Sigmoid colon (tissue), 7 donors: ENCODE measurements around the gene NAP1L4. TPM values are rescaled to one million over a fixed set of nuclear protein-coding genes. Genes with fewer than 3 reads are reported as not detected.

Source experiments
- DNase-seq: peaks from one replicate; pipeline ENCODE4 v3.0.0-alpha.2; 2019
- H3K27ac ChIP-seq, 4 donors: fragments of 200-600 bp; sonication (generic); one replicate each; pipeline ENCODE4 v1.5.1; 2016 to 2019; ENCODE audit warnings: mild to moderate bottlenecking in 1 of 4
- H3K27me3 ChIP-seq, 3 donors: fragments of 200-600 bp; sonication (generic); one replicate each; pipeline ENCODE4 v1.5.1; 2019; ENCODE audit warnings: mild to moderate bottlenecking in 1 of 3
- H3K36me3 ChIP-seq, 4 donors: fragments of 200-600 bp; sonication (generic); one replicate each; pipeline ENCODE4 v1.5.1; 2016 to 2019
- H3K4me1 ChIP-seq, 4 donors: fragments of 200-600 bp; sonication (generic); one replicate each; pipeline ENCODE4 v1.5.1; 2017 to 2019
- H3K4me3 ChIP-seq, 4 donors: fragments of 200-600 bp; sonication (generic); one replicate each; pipeline ENCODE4 v1.5.1; 2017 to 2019; ENCODE audit warnings: mild to moderate bottlenecking in 2 of 4, moderate library complexity in 1 of 4
- H3K9me3 ChIP-seq, 4 donors: fragments of 200-600 bp in 3 of 4; sonication (generic) in 3 of 4; one replicate each; pipeline versions ENCODE4 v1.5.1 to v1.6.1; 2013 to 2019
- CTCF ChIP-seq, 4 experiments: fragments of 450-650 bp in 3 of 4; fragments of 200-600 bp in 1 of 4; IDR thresholded peaks; one replicate each; pipeline ENCODE4 v1.5.1; 2016 to 2019; ENCODE audit warnings: antibody characterized with exemption in 4 of 4, mild to moderate bottlenecking in 3 of 4, moderate library complexity in 2 of 4
- EP300 ChIP-seq, 4 donors: sonication (generic); formaldehyde crosslinking; IDR thresholded peaks; one replicate each; pipeline ENCODE4 v1.6.1; 2017; ENCODE audit warnings: antibody characterized with exemption in 4 of 4
- POLR2A ChIP-seq, 2 donors: fragments of 450-650 bp; IDR thresholded peaks; one replicate each; pipeline ENCODE4 v1.6.1; 2016; ENCODE audit warnings: antibody characterized with exemption in 2 of 2, mild to moderate bottlenecking in 2 of 2, moderate library complexity in 2 of 2
- POLR2AphosphoS5 ChIP-seq, 4 donors: sonication (generic); formaldehyde crosslinking; IDR thresholded peaks; one replicate each; pipeline ENCODE4 v1.6.1; 2017; ENCODE audit warnings: antibody characterized with exemption in 4 of 4
- WGBS, 2 donors: extraction: QIAGEN DNeasy Blood & Tissue Kit; methylation state at CpG; one replicate each; pipeline ENCODE4 v1.1.7; 2013; 5-methylcytosine and 5-hydroxymethylcytosine counted together
- intact Hi-C: fragments of 100-400 bp; cut with DNase I; formaldehyde crosslinking; loops from one replicate; pipeline ENCODE4 v1.15.1; 2023
- polyA plus RNA-seq, 3 donors: library from polyadenylated mRNA; stranded (reverse); fragments of 200-250 nt; gene quantifications; one replicate each; pipeline ENCODE4 v1.2.3, GENCODE V29; 2013
- total RNA-seq, 4 donors: library from RNA; depleted of rRNA; stranded (reverse); fragments of >200 nt; gene quantifications; one replicate each; pipeline ENCODE4 v1.1.0, GENCODE V29; 2016
- donor health status: healthy with polysubstance abuse.
- donor health status: Bipolar disorder and iron deficiency.
- donor health status: healthy.

Gene NAP1L4
- total and polyA plus RNA-seq, 7 donors: 55.9 to 102 (median 88.7) TPM

DNA sequence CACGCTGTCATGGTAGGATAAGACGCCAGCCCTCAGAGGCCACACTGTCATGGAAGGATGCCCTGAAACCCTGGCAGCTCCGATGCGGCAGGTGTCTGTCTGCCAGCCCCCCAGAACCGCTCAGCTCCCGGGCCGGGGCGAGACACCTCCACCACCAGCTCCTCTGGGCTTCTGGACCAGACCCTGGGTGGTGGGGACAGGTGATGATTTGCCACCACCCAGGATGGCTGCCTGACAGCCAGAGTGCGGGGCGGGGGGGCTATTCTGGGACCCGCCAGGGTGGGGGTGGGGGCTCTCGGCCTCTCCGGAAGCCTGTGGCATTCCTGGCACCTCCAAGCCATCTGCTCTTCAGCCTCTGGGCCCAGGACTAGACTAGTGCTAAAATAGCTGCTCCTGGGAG, 72.3 kb downstream of the NAP1L4 start:
- DNase-seq: no peak
- no peak overlapping the region for H3K4me3 ChIP-seq
- H3K4me1 ChIP-seq: no peaks in the 10 kb centered on the region
- WGBS, 2 donors: 92 to 94% methylated on average over 13 of the region's 13 CpGs
- no peaks in the 10 kb centered on the region for H3K27me3 ChIP-seq
- no peak for TF ChIP-seq EP300 (IDR thresholded peaks at IDR 0.05)
- no peak for TF ChIP-seq POLR2AphosphoS5 (IDR thresholded peaks at IDR 0.05)
- no peak for TF ChIP-seq CTCF (IDR thresholded peaks at IDR 0.05)
- H3K36me3 ChIP-seq: no peaks in the 10 kb centered on the region
- H3K27ac ChIP-seq: no peak overlapping the region
- intact Hi-C loops: no loop called here
- H3K9me3 ChIP-seq: no peaks in the 10 kb centered on the region

GRCh38 chr11:2919188-2919587, 72.9 kb downstream of the NAP1L4 start:
- 93 to 94% methylated on average over 9 of the region's 9 CpGs for WGBS, 2 donors
- intact Hi-C loops: no loop called here
- Histone ChIP-seq H3K9me3 (no peaks in the 10 kb centered on the region), H3K27ac (no peak overlapping the region), H3K4me3 (no peak overlapping the region), H3K27me3 (no peaks in the 10 kb centered on the region), H3K4me1 (no peaks in the 10 kb centered on the region), H3K36me3 (no peaks in the 10 kb centered on the region)
- TF ChIP-seq POLR2AphosphoS5 (IDR thresholded peaks at IDR 0.05): no peak
- TF ChIP-seq POLR2A (IDR thresholded peaks at IDR 0.05): no peak
- TF ChIP-seq CTCF (IDR thresholded peaks at IDR 0.05): no peak
- TF ChIP-seq EP300 (IDR thresholded peaks at IDR 0.05): no peak
- no peak for DNase-seq

- TF ChIP-seq EP300 (IDR thresholded peaks at IDR 0.05) (no peak), CTCF (IDR thresholded peaks at IDR 0.05) (no peak), POLR2A (IDR thresholded peaks at IDR 0.05) (no peak), POLR2AphosphoS5 (IDR thresholded peaks at IDR 0.05) (no peak)
- DNase-seq: no peak
- H3K36me3 ChIP-seq: no peaks in the 10 kb centered on the region
- no peak overlapping the region for H3K27ac ChIP-seq
- no peaks in the 10 kb centered on the region for H3K9me3 ChIP-seq
- H3K27me3 ChIP-seq: no peaks in the 10 kb centered on the region
- 90% methylated on average over 25 of the region's 25 CpGs for WGBS, 2 donors
- intact Hi-C loops: no loop called here
- no peaks in the 10 kb centered on the region for H3K4me1 ChIP-seq
- H3K4me3 ChIP-seq: no peak overlapping the region
Observed at GRCh38 chr11:2917842-2918490, 74.2 kb downstream of the NAP1L4 start.

- no peak for DNase-seq
- no peak overlapping the region for H3K4me3 ChIP-seq
- H3K4me1 ChIP-seq: no peaks in the 10 kb centered on the region
- TF ChIP-seq POLR2A (IDR thresholded peaks at IDR 0.05) (no peak), CTCF (IDR thresholded peaks at IDR 0.05) (no peak), EP300 (IDR thresholded peaks at IDR 0.05) (no peak), POLR2AphosphoS5 (IDR thresholded peaks at IDR 0.05) (no peak)
- H3K27ac ChIP-seq: no peak overlapping the region
- intact Hi-C loops: no loop called here
- 92 to 94% methylated on average over 16 of the region's 16 CpGs for WGBS, 2 donors
- H3K9me3 ChIP-seq: no peaks in the 10 kb centered on the region
- no peaks in the 10 kb centered on the region for H3K27me3 ChIP-seq
- no peaks in the 10 kb centered on the region for H3K36me3 ChIP-seq
Observed at GRCh38 chr11:2916892-2917645, 75.1 kb downstream of the NAP1L4 start.
